HG02870 (cell line): ENCODE measurements around the gene CPAMD8.

ENCODE experiments used
- ATAC-seq: cut with Tn5 transposase; IDR thresholded peaks from one replicate; pipeline ENCODE4 v1.9.1; 2021; ENCODE audit warnings: mild to moderate bottlenecking, moderate library complexity; ENCODE audit not compliant: unreplicated experiment

The CPAMD8 gene

DNA sequence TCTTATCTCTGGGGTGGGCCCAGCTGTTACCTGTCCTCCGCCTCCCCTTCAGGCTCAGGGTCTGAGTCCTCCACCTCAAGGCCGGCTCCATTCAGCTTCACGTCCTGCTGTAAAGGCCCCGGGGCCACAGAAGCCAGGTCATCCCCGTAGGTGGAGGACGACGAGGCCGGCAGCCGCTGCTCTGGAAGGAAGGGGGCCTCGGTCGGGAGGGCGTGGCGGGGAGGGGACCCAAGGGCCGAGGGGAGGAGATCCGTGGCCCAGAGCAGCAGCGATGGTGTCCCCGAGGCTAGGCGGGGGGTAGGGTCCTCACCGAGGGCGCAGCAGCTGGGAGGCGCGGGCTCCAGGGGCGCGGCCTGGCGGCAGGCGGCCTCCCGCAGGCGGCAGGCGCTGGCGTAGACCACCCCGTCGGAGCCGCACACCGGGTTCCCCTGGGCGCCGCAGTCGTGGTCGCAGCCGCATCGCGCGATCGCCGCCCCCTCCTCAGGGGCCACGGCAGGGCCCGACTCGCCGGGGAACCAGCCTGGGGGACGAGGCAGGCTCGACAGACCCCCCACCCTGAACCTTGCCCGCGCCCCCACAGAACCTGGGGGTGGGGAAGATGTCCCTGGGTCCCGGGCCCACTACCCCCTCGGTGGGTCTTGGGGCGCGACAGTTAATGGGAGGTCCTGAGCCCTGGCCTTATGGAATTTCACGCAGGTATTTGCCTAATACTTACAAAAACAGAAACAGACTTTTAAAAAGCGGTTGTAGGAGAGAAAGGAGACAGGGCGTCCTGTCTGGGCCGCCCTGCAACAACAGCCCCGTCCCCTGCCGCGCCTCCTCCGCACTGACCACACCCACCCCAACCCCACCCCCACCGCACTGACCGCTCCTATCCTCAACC lies 130.2 kb downstream of the CPAMD8 start:
- no peak for ATAC-seq

DNA sequence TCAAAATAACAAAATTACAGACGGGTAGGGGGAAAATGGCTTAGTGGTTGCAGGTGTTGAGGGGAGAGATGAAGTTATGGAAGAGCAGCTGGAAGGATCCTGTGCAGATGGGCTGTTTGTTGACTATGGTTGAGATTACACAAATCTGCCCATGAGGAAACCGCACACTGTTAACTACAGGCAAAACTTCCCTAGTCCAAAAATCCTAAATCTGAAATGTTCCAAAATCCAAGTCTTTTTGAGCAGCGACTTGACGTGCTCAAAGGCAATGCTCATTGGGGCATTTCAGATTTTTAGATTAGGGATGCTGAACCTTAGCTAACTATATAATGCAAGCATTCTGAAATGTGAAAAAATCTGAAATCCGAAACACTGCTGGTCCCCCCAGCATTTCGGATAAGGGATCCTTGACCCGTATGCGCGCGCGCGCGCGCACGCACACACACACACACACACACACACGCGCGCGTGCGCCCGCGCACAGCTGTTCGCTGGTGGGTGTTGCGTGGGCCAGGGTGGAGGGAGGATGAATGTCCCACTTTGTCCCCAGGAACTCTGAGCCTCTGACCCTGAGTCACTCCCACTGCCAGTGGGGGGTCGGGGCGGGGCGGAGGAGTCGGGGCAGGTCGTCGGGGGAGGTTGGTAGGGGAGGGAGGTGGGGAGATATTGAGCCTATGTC lies 131.0 kb downstream of the CPAMD8 start:
- no peak for ATAC-seq

DNA sequence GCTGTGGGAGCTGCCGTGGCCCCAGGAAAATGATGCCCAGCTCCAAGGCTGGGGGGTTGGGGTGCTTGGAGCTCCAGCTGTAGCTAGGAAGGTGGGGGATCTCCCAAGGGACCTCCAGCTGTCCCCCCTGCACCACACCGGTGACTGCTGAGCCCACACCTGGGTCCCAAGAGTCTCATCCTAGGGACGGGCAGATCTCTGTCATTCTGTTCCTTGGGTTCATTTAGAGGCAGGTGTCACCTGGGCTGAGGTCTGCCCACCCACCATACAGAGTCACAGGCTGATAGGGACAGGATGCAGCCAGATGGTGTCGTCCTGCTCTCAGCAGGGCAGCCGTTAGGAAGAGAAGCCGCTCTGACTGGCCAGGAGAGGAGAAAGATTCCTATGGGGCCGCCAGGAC lies 132.5 kb downstream of the CPAMD8 start:
- ATAC-seq = no peak

DNA sequence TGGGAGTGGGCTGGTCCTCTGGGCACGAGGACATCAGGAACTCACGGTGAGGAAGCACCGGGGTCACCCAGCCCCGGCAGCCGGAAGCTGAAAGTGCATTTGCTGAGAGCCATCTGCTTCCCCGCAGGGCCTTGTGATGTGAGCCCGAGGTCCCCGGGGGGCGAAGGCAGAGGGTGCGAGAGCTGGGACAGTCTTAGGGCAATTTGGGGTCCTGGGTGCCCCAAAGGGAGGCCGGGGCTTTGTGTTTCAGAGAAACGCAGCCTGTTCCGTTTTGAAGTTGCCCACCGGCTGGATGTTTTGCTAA lies 133.0 kb downstream of the CPAMD8 start:
- no peak for ATAC-seq

DNA sequence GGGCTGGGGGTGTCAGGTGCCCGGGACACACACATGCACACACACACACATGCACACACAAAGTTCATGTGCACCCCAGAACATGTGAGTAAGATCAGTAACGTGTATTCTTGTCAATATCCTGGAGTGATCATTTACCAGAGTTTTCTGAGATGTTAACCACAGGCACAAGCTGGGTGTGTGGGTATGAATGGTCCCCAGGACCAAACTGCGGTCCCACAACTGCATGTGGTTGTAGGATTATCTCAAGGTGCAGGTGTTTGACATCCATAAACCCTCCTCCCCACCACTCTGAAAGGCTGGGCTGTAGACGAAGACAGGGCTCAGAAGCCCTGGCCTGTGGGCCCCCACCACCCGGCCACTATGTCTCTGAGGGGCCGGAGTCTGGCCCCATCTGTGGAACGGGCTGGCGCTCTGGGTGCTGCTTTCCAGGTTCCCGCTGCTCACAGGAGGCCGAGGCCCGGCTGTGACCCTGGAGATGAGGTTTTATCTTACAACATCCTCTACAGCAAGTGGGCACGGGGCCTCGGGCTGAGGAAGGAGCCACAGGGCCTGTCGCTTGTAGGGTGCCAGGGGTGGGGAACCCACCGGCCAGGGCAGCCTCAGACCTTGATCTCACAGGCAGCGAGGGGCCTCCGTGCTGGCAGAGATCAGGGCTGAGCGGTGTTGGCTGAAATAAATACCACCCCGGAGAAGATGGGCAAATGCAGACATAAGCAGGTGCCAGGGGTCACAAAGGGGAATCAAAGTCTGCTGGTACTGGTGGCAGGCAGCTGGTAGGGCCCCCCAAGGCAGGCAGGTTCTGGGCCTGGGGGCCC lies 133.5 kb downstream of the CPAMD8 start:
- ATAC-seq = no peak

DNA sequence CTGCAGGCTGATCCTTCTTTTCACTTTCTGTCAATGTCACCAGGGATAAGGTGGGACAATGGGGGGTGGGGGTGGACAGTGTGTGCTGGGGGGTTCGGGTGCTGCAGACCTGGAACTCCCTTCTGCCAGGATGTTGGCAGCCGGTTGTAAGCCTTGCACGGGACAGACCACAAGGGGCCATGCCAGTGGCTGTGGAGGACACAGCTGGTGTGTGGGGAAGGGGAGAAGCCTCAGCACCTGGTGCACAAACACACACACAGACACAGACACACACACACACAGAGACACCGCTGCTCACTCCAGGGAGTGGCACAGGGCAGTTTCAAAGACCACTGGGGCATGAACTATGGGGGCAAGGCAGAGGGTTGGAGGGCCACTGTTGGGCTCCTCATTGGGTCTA lies 134.2 kb downstream of the CPAMD8 start:
- ATAC-seq = no peak

DNA sequence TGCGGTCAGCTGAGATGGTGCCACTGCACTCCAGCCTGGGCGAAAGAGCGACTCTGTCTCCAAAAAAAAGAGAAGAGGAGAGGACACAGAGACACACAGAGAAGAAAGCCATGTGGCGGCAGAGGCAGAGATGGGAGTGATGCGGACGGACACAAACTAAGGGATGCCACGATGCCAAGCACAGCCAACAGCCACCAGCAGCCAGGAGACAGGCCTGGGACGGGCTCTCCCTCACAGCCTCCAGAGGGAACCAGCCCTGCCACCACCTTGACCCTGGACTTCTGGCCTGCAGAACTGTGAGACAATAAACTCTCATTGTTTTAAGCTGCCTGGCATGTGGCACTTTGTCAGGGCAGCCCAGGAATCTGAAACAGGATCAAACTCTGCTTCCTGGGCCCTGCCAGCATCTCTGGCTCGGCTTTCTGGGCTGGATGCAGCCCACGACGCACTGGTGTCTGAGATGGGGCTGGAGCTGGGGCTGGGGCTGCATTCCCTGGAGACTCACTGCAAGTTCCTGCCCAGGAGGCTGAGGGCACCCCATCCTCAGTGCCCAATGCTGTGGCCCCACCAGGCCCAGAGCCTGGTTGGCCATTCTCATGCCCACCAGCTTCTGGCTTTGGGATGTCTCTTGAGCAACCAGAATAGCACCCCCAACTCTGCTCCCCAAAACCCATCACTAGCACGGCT lies 134.8 kb downstream of the CPAMD8 start:
- no peak for ATAC-seq

DNA sequence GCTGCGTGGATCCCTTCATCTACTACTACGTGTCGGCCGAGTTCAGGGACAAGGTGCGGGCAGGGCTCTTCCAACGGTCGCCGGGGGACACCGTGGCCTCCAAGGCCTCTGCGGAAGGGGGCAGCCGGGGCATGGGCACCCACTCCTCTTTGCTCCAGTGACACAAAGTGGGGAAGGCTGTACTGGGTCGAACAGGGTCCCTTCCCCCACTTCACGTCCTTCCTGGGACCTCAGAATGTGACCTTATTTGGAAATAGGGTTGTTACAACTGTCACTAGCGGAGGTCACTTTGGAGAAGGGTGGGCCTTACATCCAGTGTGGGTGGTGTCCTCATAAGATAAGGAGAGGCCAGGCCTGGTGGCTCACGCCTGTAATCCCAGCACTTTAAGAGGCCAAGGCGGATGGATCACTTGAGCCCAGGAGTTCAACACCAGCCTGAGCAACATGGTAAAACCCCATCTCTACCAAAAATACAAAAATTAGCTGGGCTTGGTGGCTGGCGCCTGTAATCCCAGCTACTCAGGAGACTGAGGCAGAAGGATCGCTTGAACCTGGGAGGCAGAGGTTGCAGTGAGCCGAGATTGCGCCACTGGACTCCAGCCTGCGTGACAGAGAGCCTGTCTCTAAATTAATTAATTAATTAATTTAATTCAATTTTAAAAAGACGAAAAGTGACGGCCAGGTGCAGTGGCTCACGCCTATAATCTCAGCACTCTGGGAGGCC lies 136.0 kb downstream of the CPAMD8 start:
- no peak for ATAC-seq

DNA sequence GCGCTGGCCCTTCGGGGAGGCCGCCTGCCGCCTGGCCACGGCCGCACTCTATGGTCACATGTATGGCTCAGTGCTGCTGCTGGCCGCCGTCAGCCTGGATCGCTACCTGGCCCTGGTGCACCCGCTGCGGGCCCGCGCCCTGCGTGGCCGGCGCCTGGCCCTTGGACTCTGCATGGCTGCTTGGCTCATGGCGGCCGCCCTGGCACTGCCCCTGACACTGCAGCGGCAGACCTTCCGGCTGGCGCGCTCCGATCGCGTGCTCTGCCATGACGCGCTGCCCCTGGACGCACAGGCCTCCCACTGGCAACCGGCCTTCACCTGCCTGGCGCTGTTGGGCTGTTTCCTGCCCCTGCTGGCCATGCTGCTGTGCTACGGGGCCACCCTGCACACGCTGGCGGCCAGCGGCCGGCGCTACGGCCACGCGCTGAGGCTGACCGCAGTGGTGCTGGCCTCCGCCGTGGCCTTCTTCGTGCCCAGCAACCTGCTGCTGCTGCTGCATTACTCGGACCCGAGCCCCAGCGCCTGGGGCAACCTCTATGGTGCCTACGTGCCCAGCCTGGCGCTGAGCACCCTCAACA lies 136.6 kb downstream of the CPAMD8 start:
- ATAC-seq = no peak

DNA sequence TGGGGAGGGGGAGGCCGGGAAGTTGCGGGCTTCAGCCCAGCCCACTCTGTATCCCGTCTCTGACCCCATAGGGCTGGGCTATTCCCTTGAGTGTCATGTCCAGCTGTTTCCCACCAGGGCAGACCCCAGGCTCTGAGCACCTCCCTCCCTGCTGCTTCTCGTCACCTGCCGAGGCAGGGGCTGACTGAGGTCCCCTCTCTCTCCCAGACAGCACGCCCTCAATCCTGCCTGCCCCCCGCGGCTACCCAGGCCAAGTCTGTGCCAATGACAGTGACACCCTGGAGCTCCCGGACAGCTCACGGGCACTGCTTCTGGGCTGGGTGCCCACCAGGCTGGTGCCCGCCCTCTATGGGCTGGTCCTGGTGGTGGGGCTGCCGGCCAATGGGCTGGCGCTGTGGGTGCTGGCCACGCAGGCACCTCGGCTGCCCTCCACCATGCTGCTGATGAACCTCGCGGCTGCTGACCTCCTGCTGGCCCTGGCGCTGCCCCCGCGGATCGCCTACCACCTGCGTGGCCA lies 137.2 kb downstream of the CPAMD8 start:
- no peak for ATAC-seq

DNA sequence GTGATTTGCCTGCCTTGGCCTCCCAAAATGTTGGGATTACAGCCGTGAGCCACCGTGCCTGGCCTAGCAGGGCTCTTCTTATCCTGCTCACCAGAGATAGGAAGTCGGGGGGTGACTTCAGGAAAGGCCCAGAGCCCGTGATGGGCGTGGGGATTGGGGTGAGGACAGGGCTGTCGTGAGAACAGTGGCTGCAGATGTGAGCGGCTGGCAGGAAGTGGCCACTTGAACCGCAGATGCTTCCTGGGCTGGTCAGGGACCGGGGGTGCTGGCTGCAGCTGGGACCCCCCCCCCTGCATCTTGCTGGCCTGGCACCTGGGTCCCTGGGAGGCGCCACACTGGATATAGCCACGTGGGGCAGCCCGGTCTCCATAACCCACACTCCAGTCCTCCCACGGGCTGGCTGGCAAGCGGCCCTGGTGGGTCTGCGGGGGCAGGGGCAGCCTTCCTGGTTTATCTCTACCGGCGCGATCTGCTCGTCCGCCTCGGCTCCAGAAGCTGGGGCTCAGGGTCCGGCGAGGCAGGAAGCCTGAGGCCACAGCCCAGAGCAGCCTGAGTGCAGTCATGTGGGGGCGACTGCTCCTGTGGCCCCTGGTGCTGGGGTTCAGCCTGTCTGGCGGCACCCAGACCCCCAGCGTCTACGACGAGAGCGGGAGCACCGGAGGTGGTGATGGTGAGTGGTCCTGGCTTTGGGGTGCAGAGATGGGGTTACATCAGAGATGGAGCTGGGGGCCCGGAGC lies 137.8 kb downstream of the CPAMD8 start, which contains the start of gene F2RL3:
TSS of gene F2RL3 (plus strand) at position 371 of the 737 bp plus-strand sequence. CDS start at position 562, 191 bp downstream.
- ATAC-seq = no peak

DNA sequence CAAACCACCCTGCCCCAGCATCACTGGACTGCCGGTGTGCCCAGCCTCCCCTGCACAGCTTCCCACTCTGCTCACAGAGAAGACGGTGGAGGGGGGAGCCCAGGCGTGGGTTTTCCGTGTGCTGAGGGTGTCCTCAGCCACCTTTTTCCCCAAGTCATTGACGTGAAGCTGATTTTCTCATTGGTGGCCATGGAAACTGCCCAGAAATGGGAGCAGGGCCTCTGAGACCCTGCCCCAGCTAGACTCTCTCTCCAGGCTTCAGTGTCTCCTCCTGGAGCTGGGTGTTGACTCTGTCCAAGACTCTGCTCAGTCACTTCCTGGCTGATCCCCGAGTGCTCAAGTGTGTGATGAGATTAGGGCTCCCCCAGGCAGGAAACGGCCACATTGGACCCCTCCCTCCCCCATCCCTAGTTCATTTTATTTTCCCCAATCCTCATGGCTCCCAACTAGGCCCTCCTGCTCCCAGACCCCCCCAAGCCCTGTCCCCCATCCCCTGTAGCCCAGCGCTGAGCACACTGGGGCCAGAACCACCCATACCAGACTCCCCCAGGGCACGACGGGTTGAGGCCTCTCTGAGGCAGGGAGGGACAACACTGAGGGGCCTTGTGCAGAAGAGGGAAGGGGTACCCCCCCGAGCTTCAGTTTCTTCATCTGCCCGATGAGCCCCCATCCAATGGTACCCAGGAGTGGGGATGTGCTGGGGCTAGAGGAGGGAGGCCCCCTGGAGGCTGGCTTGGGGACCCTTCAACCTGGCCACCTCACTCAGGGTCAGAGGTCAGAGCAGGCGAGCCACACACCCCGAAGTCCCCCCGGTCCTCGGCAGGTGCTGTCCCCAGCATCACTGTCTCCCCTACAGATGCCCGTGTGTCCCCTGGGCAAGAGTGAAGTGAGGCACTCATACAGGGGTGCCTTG lies 139.0 kb downstream of the CPAMD8 start:
- no peak for ATAC-seq

DNA sequence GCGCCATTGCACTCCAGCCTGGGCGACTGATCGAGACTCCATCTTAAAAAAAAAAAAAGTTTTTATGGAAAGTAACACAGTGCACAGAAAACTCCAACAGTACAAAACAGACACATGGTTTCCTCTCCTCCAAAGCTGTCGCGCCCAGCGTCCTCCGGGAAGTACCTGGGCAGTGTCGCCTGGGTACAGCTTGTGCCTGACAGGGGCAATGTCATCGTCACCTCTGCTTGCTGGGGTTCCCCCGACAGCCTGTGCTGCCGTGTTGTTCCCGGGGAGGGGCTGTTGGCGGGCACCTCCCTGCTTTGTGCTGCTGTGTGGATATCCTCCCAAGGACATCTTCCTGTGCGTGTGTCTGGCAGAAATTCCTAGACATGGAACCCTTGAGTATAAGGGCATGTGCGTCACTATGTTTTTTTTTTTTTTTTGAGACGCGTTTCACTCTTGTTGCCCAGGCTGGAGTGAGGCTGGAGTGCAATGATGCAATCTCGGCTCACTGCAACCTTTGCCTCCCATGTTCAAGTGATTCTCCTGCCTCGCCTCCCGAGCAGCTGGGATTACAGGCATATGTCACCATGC lies 140.2 kb downstream of the CPAMD8 start:
- ATAC-seq = no peak

DNA sequence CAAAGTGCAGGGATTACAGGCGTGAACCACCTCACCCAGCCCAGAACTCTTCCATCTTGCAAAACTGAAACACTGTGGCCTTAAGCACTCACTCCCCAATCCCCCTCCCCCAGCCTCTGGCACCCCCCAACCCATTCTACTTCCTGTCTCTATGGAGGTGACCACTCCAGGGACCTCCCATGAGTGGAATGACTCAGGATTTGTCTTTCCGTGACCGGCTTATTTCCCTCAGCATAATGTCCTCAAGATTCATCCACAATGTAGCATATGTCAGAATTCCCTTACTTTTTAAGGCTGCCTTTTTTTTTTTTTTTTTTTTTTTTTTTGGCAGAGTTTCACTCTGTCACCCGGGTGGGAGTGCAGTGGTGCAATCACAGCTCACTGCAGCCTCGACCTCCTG lies 141.4 kb downstream of the CPAMD8 start:
- no peak for ATAC-seq

DNA sequence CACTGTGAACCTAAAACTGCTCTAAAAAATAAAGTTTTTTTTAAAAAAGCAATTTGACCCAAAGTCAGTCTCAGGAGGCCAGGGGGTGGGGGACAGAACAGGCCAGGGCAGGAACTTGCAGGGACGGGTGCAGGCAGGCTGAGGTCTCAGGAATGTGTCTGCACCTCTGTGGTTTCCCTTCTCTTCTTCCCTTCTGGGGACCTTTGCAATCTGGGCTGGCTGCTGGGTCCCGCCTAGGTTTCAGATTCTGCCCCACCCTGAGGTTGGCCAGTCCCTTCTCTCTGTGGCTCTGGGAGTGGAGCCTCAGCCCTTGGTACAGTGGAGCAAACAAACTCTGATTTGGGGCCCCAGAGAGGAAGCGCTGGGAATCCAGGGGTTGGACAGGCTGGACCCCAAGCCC lies 143.1 kb downstream of the CPAMD8 start:
- no peak for ATAC-seq

DNA sequence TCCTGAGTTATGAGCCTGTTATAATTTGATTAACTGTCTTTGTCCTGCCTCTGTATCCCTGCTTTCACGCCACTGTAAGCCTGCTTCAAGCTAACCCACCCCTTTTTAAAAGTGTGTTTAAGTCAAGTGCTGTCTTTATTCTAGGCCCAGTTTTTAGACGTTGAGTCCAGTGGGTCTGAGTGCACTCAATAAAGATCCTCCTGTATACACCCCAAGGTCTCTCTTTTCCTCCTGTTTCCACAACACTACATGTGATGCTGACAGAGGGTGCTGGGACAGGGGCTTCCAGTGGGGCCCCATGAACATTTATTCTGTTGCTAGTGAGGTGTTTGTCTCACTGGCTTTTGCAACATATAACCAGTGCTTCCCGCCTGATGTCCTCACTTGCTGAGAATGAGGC lies 144.5 kb downstream of the CPAMD8 start:
- no peak for ATAC-seq

DNA sequence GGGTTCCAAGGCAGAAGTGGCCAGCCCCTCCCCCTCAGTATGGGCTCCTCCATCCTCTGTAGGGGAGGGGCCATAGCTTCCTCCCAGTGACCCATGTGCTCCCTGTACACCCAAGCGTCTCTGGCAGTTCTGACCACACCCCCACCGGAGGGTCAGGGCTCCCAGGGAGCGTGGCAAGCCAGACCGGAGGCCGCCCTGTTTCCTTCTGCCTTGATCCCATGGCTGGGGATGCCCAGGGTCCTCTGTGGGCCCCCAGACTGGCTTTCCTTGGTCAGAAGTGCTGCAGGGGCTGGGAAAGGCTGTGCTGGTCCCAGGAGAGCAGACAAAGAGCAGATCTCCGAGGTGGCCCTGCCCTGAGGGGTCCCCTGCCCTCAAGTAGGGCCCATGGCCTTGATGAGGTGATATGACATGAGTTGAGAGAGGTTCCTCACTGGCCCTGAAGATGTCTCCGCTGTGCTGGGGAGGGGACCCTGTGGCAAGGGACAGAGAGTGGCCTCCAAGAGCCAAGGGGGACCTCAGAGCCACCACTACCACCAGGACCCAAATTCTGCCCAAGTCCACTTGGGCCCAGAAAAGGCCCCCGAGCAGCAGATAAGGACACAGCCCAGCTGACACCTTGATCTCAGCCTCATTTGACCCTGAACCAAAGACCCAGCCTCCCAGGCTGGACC lies 145.6 kb downstream of the CPAMD8 start:
- ATAC-seq = no peak
